Glutamatergic neuron (in vitro differentiated cells): ENCODE data around the gene SIAH1. TPM values are rescaled to one million over a fixed set of nuclear protein-coding genes. Genes with fewer than 3 reads are reported as not detected.

Experiments
- DNase-seq: peaks from one replicate; pipeline ENCODE4 v3.0.0; 2022
- H3K27ac Mint-ChIP-seq: one replicate; pipeline ENCODE4 v1.8.0; 2020; ENCODE audit warnings: mild to moderate bottlenecking, mixed read lengths, inconsistent platforms; ENCODE audit not compliant: unreplicated experiment
- H3K27me3 Mint-ChIP-seq: one replicate; pipeline ENCODE4 v1.8.0; 2020; ENCODE audit warnings: mild to moderate bottlenecking, moderate library complexity, mixed read lengths, inconsistent platforms; ENCODE audit not compliant: unreplicated experiment
- H3K36me3 Mint-ChIP-seq: one replicate; pipeline ENCODE4 v1.8.0; 2020; ENCODE audit warnings: mild to moderate bottlenecking, mixed read lengths, inconsistent platforms; ENCODE audit not compliant: unreplicated experiment
- H3K4me1 Mint-ChIP-seq: one replicate; pipeline ENCODE4 v1.8.0; 2020; ENCODE audit warnings: mild to moderate bottlenecking, low read depth, mixed read lengths, inconsistent platforms; ENCODE audit not compliant: unreplicated experiment
- H3K4me3 Mint-ChIP-seq: one replicate; pipeline ENCODE4 v1.8.0; 2020; ENCODE audit warnings: mild to moderate bottlenecking, mixed read lengths, inconsistent platforms; ENCODE audit not compliant: unreplicated experiment
- H3K9me3 Mint-ChIP-seq: one replicate; pipeline ENCODE4 v1.8.0; 2020; ENCODE audit warnings: mild to moderate bottlenecking, moderate library complexity, mixed read lengths, inconsistent platforms; ENCODE audit not compliant: unreplicated experiment
- total RNA-seq: library from RNA; stranded (reverse); fragmentation: NEBNext Ultra II Directional; extraction: Animal tissue kit (Norgen Biotek cat#: 25700); gene quantifications from one replicate; pipeline ENCODE4 v1.2.1, GENCODE V29; 2021; ENCODE audit not compliant: unreplicated experiment
- TF ChIP-seq, protein P1 (sequence below): fragments of 200-600 bp; sonication (generic); IDR thresholded peaks from one replicate; pipeline ENCODE4 v1.5.0; 2021; ENCODE audit not compliant: partially characterized antibody, unreplicated experiment

The SIAH1 gene
- total RNA-seq, 1 donor from 2014 or later, result 46.7 TPM

DNA sequence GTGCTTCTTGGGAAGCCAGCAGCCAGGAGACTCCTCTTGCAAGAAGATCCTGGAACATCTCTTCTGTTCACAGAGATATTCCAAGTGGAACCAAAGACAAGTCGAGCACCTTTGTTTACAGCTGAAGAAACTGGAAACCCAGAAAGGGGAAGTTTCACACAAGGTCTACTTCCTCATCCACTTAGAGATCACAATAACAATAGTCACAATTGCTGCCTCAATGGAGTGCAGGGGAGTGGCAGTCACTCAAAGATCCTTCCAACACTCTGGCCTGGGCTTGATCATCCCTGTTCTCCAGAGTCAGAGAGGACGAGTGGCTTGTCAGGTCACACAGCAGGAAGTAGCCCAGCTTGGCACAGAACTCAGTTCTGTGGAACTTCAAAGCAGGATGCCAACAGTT, 46.9 kb upstream of the SIAH1 start:
- Mint-ChIP-seq H3K9me3 (peaks cover 4% of the 10 kb centered on the region), H3K36me3 (no peaks in the 10 kb centered on the region), H3K27me3 (peaks cover 1% of the 10 kb centered on the region), H3K4me1 (no peaks in the 10 kb centered on the region), H3K4me3 (no peak overlapping the region), H3K27ac (no peak overlapping the region)
- DNase-seq, result no peak
- TF ChIP-seq, protein P1, sequence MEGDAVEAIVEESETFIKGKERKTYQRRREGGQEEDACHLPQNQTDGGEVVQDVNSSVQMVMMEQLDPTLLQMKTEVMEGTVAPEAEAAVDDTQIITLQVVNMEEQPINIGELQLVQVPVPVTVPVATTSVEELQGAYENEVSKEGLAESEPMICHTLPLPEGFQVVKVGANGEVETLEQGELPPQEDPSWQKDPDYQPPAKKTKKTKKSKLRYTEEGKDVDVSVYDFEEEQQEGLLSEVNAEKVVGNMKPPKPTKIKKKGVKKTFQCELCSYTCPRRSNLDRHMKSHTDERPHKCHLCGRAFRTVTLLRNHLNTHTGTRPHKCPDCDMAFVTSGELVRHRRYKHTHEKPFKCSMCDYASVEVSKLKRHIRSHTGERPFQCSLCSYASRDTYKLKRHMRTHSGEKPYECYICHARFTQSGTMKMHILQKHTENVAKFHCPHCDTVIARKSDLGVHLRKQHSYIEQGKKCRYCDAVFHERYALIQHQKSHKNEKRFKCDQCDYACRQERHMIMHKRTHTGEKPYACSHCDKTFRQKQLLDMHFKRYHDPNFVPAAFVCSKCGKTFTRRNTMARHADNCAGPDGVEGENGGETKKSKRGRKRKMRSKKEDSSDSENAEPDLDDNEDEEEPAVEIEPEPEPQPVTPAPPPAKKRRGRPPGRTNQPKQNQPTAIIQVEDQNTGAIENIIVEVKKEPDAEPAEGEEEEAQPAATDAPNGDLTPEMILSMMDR, result no peak

DNA sequence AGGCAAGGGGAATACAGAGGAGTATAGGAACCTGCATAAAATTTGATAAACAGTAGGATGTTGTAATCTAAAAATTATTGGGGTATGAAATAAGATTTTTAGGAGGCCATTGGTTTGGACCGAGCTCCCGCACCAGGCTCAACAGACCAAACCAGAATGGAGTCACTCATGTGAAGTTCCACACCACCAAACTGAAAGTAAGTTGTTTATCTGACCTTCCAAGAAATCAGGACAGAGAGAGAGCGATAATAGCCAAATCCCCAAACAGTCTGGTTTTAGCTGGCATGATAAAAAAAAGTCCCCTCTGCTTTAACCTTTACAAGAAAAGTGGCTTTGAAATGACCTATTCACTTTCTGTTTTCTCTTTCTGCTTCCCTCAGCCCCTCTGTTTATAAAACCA, 45.7 kb upstream of the SIAH1 start:
- H3K36me3 Mint-ChIP-seq, result no peaks in the 10 kb centered on the region
- H3K4me3 Mint-ChIP-seq, result no peak overlapping the region
- H3K27me3 Mint-ChIP-seq, result peaks cover 1% of the 10 kb centered on the region

DNA sequence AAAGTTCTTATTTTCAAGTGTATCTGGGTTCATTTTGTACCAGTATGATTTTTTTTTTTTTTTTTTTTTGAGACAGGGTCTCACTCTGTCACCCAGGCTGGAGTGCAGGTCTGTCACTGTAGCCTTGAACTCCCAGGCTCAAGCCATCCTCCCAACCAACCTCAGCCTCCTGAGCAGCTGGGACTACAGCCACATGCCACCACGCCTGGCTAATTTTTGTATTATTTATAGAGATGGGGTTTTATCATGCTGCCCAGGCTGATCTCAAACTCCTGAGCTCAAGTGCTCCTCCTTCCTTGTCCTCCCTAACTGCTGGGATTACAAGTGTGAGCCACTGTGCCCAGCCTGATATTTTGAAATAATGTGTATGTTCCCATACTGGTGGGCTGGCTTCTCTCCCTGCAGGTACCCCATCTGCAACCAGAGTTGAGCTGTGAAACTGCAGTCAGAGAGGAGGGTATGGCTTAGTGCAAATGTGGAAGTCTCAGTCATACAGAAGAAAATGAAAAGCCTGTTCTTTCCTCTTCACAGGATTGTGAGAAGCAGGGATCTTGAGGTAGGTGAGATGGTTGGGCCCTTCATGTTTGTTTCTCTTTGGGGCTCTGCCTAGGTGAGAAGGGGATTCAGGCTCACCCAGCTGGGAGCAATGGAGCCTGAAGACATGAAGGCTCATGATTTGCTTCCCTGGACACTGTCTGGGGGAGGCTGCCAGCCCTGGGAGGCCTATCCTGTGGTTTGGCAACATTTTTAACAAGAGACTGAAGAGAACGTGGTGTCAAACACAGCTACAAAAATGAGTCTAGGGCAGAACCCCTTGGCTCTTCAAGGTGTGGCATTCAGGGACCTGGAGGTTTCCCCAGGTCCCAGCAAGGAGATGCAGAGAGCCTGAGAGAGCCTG, 41.3 kb upstream of the SIAH1 start:
- Mint-ChIP-seq H3K4me3 (no peak overlapping the region), H3K27ac (no peak overlapping the region), H3K9me3 (peaks cover 4% of the 10 kb centered on the region), H3K27me3 (peaks cover 1% of the 10 kb centered on the region), H3K4me1 (no peaks in the 10 kb centered on the region), H3K36me3 (no peaks in the 10 kb centered on the region)
- TF ChIP-seq, protein P1, result no peak
- no peak for DNase-seq

More for the DNA sequence above, 45.7 kb upstream of the SIAH1 start:
- no peak for DNase-seq
- Mint-ChIP-seq H3K4me1 (no peaks in the 10 kb centered on the region), H3K9me3 (peaks cover 4% of the 10 kb centered on the region), H3K27ac (no peak overlapping the region)
- TF ChIP-seq, protein P1, result no peak

DNA sequence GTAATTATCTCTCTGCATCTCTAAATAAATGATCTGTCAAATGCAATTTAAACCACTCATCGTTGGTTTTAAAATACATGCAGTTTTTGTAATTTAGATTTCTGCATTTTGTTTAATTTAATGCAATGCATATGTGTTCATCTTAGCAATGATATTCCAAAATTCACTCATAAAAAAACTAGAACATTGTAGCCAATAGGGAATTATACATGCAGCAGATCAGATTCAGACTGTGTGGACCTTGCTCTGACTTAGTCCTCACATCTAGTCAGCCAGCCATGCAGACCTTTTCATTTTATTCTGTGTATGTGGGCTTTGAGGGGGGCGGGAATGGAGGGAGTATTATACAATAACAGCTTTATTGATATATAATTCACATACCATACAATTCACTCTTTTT, 37.3 kb upstream of the SIAH1 start:
- DNase-seq, result no peak
- no peak overlapping the region for H3K27ac Mint-ChIP-seq
- no peak overlapping the region for H3K4me3 Mint-ChIP-seq
- peaks cover 2% of the 10 kb centered on the region for H3K9me3 Mint-ChIP-seq
- TF ChIP-seq, protein P1, result no peak
- no peaks in the 10 kb centered on the region for H3K36me3 Mint-ChIP-seq
- no peaks in the 10 kb centered on the region for H3K27me3 Mint-ChIP-seq
- H3K4me1 Mint-ChIP-seq, result no peaks in the 10 kb centered on the region

DNA sequence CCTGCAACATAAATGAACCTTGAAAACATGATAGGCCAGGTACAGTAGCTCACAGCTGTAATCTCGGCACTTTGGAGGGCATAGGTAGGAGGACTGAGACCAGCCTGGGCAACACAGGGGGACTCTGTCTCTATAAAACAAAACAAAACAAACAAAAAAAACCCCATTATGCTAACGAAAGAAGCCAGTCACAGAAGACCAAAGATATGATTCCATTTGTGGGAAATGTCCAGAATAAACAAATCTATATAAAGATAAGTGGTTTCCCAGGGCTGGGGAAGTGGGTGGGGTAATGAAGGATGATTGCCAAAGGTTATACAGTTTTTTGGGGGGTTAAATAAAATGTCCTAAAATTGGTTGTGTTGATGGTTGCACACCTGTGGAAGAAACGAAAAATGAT, 36.5 kb upstream of the SIAH1 start:
- no peak for DNase-seq

More for the DNA sequence above, 36.5 kb upstream of the SIAH1 start:
- H3K4me1 Mint-ChIP-seq, result no peaks in the 10 kb centered on the region
- TF ChIP-seq, protein P1, result no peak
- no peaks in the 10 kb centered on the region for H3K27me3 Mint-ChIP-seq
- no peak overlapping the region for H3K27ac Mint-ChIP-seq
- no peaks in the 10 kb centered on the region for H3K36me3 Mint-ChIP-seq
- no peaks in the 10 kb centered on the region for H3K9me3 Mint-ChIP-seq
- no peak overlapping the region for H3K4me3 Mint-ChIP-seq
